A549 (cell line): Measurements from ENCODE around the gene TREH. TPM values are rescaled to one million over a fixed set of nuclear protein-coding genes. Genes with fewer than 3 reads are reported as not detected.

Experiments
- ATAC-seq, 2 experiments: fragments of 200-7000 bp in 1 of 2; fragments of >200 bp in 1 of 2; cut with Nextera tagmentation in 1 of 2; cut with Tn5 transposase in 1 of 2; 3 replicates each; pipeline versions ENCODE4 v1.8.0 to v1.9.1; 2018 to 2020; ENCODE audit warnings: mild to moderate bottlenecking in 1 of 2, moderate library complexity in 1 of 2
- CTCF ChIA-PET: fragments of 300-600 bp; sonication (Branson Sonifier 250); formaldehyde crosslinking; extraction: SDS; loops from one replicate; lab custom pipeline; 2021; ENCODE audit warnings: antibody characterized with exemption, inconsistent platforms; lab: Yijun Ruan, JAX
- POLR2A ChIA-PET: fragments of 350-600 bp; formaldehyde crosslinking; extraction: SDS; loops from one replicate; lab custom pipeline; 2021; ENCODE audit warnings: antibody characterized with exemption, inconsistent platforms; lab: Yijun Ruan, JAX
- DNase-seq, 2 experiments: peaks; one replicate each; pipeline versions ENCODE4 v3.0.0 to v3.0.0-alpha.2; 2011 to 2016; ENCODE audit warnings: low read depth in 1 of 2, low spot score in 1 of 2
- FAIRE-seq: peaks from 2 replicates; lab custom pipeline; 2011; peaks lifted over from hg19 to GRCh38; lab: Jason Lieb, UNC
- H3K27ac ChIP-seq, 2 experiments: fragments of >200 bp; sonication (Bioruptor Twin); formaldehyde crosslinking; 3 replicates each; pipeline ENCODE4 v1.5.1; 2016 to 2017
- H3K4me1 ChIP-seq: fragments of >200 bp; sonication (Bioruptor Twin); formaldehyde crosslinking; 3 replicates; pipeline ENCODE4 v1.6.1; 2016
- H3K4me2 ChIP-seq: fragments of >200 bp; sonication (Bioruptor Twin); formaldehyde crosslinking; 3 replicates; pipeline ENCODE4 v1.6.1; 2016
- H3K4me3 ChIP-seq: fragments of >200 bp; sonication (Bioruptor Twin); formaldehyde crosslinking; 3 replicates; pipeline ENCODE4 v1.5.1; 2016
- H3K9me3 ChIP-seq: fragments of >200 bp; sonication (Bioruptor Twin); formaldehyde crosslinking; 3 replicates; pipeline ENCODE4 v1.6.1; 2016
- CEBPB ChIP-seq, 2 experiments: fragments of >200 bp in 1 of 2; sonication (Bioruptor Twin) in 1 of 2; formaldehyde crosslinking in 1 of 2; IDR thresholded peaks; 2 replicates each; pipeline ENCODE4 v1.6.1; 2012 to 2016
- FOSL2 ChIP-seq, 2 experiments: fragments of 450-650 bp in 1 of 2; fragments of >200 bp in 1 of 2; sonication (Bioruptor Twin) in 1 of 2; formaldehyde crosslinking; IDR thresholded peaks; 2 replicates each; pipeline versions ENCODE4 v1.5.0 to v1.6.1; 2016 to 2020; ENCODE audit warnings: mild to moderate bottlenecking in 1 of 2, moderate library complexity in 1 of 2
- GATA3 ChIP-seq: IDR thresholded peaks from 2 replicates; pipeline ENCODE4 v1.6.1; 2012; ENCODE audit warnings: borderline replicate concordance
- HOXA7 ChIP-seq: fragments of 250-450 bp; sonication (Bioruptor Pico); IDR thresholded peaks from 2 replicates; pipeline ENCODE4 v1.5.0; 2020; ENCODE audit warnings: mild to moderate bottlenecking, moderate library complexity
- JUN ChIP-seq, 2 experiments: fragments of >200 bp; sonication (Bioruptor Twin); formaldehyde crosslinking; IDR thresholded peaks; 2 replicates in 1 of 2; 3 replicates in 1 of 2; pipeline ENCODE4 v1.6.1; 2016 to 2017
- KDM1A ChIP-seq: fragments of 200-600 bp; sonication (generic); IDR thresholded peaks from 2 replicates; pipeline ENCODE4 v1.6.1; 2016; ENCODE audit warnings: low read depth, mild to moderate bottlenecking
- MAFK ChIP-seq: fragments of 450-650 bp; IDR thresholded peaks from 2 replicates; pipeline ENCODE4 v1.6.1; 2014; ENCODE audit not compliant: partially characterized antibody
- MYC ChIP-seq: IDR thresholded peaks from 2 replicates; pipeline ENCODE4 v1.6.1; 2012; ENCODE audit warnings: mild to moderate bottlenecking, inconsistent platforms, low read length, improper control_type of control experiment, borderline replicate concordance
- PBX3 ChIP-seq: IDR thresholded peaks from 2 replicates; pipeline ENCODE4 v1.6.1; 2012
- PHF8 ChIP-seq: fragments of 200-600 bp; sonication (generic); IDR thresholded peaks from 2 replicates; pipeline ENCODE4 v1.6.1; 2016; ENCODE audit warnings: low read depth, mild to moderate bottlenecking, antibody characterized with exemption, moderate library complexity, borderline replicate concordance
- POLR2A ChIP-seq: IDR thresholded peaks from 2 replicates; pipeline ENCODE4 v1.6.1; 2012; ENCODE audit warnings: mild to moderate bottlenecking, low read length
- POLR2AphosphoS2 ChIP-seq: conservative IDR thresholded peaks from 2 replicates; pipeline ENCODE4 v1.6.1; 2012; ENCODE audit warnings: low read length, improper control_type of control experiment, inconsistent platforms
- RCOR1 ChIP-seq: fragments of 150-350 bp; IDR thresholded peaks from 2 replicates; pipeline ENCODE4 v1.6.1; 2014; ENCODE audit warnings: antibody characterized with exemption, low read length, low read depth
- SMC3 ChIP-seq: fragments of >200 bp; sonication (Bioruptor Twin); formaldehyde crosslinking; IDR thresholded peaks from 3 replicates; pipeline ENCODE4 v1.6.1; 2018; ENCODE audit warnings: inconsistent platforms
- TFCP2L1 ChIP-seq: fragments of 250-450 bp; sonication (Bioruptor Pico); IDR thresholded peaks from 2 replicates; pipeline ENCODE4 v1.5.0; 2021; ENCODE audit warnings: mild to moderate bottlenecking
- TP53 ChIP-seq: fragments of 250-450 bp; sonication (Bioruptor Pico); IDR thresholded peaks from 2 replicates; pipeline ENCODE4 v1.5.0; 2021; ENCODE audit warnings: mild to moderate bottlenecking, moderate library complexity
- ZC3H11A ChIP-seq: fragments of 450-650 bp; IDR thresholded peaks from 2 replicates; pipeline ENCODE4 v1.6.1; 2014; ENCODE audit warnings: antibody characterized with exemption, mild to moderate bottlenecking
- ZSCAN20 ChIP-seq: fragments of 250-450 bp; sonication (Bioruptor Pico); IDR thresholded peaks from 2 replicates; pipeline ENCODE4 v1.8.0; 2022; ENCODE audit warnings: mild to moderate bottlenecking, moderate library complexity
- WGBS: methylation state at CpG from one replicate; pipeline ENCODE4 v1.1.6; 2017; ENCODE audit errors: missing lambda C conversion rate; 5-methylcytosine and 5-hydroxymethylcytosine counted together
- polyA plus RNA-seq, 4 experiments: library from polyadenylated mRNA; depleted of rRNA in 3 of 4; stranded (reverse); fragments of >200 nt; fragmentation: RNase III in 1 of 4; extraction: RNeasy Plus Mini Kit Qiagen cat#74134 plus additional on column Dnase treatment in 1 of 4; gene quantifications; 2 replicates in 3 of 4; 3 replicates in 1 of 4; pipeline ENCODE4 v1.2.3, GENCODE V29; 2011 to 2017
- TF ChIP-seq, protein P1 (sequence below): fragments of 250-450 bp; sonication (Bioruptor Pico); IDR thresholded peaks from 2 replicates; pipeline ENCODE4 v1.5.0; 2020; ENCODE audit warnings: low read depth, mild to moderate bottlenecking, moderate library complexity
- TF ChIP-seq, protein P2 (sequence below): IDR thresholded peaks from 2 replicates; pipeline ENCODE4 v1.6.1; 2012; ENCODE audit warnings: low read depth, borderline replicate concordance

The TREH gene
- polyA plus RNA-seq, 2 of the 4 experiments (the other 2 are of a cell fraction): 0.06 TPM; not detected in 1

GRCh38 chr11:118643142-118643994 lies 36.1 kb downstream of the TREH start:
- Histone ChIP-seq H3K4me2 (no peak overlapping the region), H3K27ac (no peak overlapping the region), H3K9me3 (no peaks in the 10 kb centered on the region), H3K4me1 (no peaks in the 10 kb centered on the region), H3K4me3 (no peak overlapping the region)
- ChIA-PET CTCF (interaction anchor here (0.6 to 2.7 kb wide), 6 partner anchors 9 to 110 kb away, joined by 3 to 10 read pairs (median 4); no protein-coding TSS in a partner anchor), POLR2A (no interaction called here)
- ATAC-seq (no peak), DNase-seq (no peak), FAIRE-seq (no peak)
- no peak for TF ChIP-seq HOXA7
- TF ChIP-seq PHF8: no peak
- TF ChIP-seq, protein P1, sequence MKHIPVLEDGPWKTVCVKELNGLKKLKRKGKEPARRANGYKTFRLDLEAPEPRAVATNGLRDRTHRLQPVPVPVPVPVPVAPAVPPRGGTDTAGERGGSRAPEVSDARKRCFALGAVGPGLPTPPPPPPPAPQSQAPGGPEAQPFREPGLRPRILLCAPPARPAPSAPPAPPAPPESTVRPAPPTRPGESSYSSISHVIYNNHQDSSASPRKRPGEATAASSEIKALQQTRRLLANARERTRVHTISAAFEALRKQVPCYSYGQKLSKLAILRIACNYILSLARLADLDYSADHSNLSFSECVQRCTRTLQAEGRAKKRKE (CRISPR knock-in tag): no peak
- TF ChIP-seq PBX3: no peak
- no peak for TF ChIP-seq ZC3H11A
- no peak for TF ChIP-seq POLR2AphosphoS2
- WGBS: 76% methylated on average over 6 of the region's 11 CpGs

DNA sequence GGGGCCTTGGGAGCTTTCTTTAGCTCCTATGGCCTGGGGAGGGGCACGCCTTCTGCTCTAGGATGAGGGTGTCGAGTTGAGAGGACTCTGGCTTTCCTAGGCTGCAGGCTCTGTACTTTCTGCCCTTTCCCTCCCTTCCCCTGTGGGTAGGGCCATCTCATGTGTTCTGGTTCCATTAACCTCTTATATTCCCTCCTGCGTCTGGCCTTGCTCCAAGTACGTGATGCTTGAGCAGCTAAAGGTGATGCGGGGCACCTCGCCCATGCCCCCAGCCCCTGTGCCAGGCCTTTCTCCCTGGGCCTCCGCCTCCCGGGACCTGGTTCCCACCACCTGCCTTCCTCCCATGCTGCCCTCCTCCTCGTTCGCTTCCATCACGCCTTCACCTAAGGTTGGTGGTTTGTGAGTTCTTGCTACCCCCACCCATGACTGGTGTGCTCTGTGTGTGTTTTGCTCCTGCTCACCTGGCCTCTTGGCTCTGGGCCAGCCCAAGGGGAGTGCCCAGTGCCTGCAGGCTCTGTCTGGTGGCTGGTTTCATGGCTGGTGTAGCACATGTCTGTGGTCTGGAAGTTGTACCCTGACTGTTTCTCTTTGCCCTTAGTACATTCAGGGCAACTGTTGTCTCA lies 37.9 kb downstream of the TREH start:
- H3K4me1 ChIP-seq: peaks cover 2% of the 10 kb centered on the region; the same call in 2 of the 3 replicates
- TF ChIP-seq TP53 (CRISPR knock-in tag): no peak
- no peak for TF ChIP-seq POLR2A
- TF ChIP-seq KDM1A: no peak
- TF ChIP-seq ZSCAN20 (CRISPR knock-in tag): no peak
- no peak for TF ChIP-seq ZC3H11A
- TF ChIP-seq CEBPB (IDR thresholded peaks at IDR 0.05): no peak
- TF ChIP-seq GATA3: no peak
- TF ChIP-seq JUN (IDR thresholded peaks at IDR 0.05): no peak
- no peak for TF ChIP-seq TFCP2L1
- no peak for TF ChIP-seq FOSL2 (IDR thresholded peaks at IDR 0.05)
- no peak for TF ChIP-seq FOSL2 (CRISPR knock-in tag; IDR thresholded peaks at IDR 0.05)
- no peak for TF ChIP-seq MAFK
- TF ChIP-seq RCOR1: no peak
- no peak for TF ChIP-seq MYC
- TF ChIP-seq SMC3: no peak
- TF ChIP-seq, protein P2, sequence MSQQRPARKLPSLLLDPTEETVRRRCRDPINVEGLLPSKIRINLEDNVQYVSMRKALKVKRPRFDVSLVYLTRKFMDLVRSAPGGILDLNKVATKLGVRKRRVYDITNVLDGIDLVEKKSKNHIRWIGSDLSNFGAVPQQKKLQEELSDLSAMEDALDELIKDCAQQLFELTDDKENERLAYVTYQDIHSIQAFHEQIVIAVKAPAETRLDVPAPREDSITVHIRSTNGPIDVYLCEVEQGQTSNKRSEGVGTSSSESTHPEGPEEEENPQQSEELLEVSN: no peak
- TF ChIP-seq, all 56 proteins: peak for 0

More for the DNA sequence above, 37.9 kb downstream of the TREH start:
- no peak overlapping the region for H3K27ac ChIP-seq
- DNase-seq (no peak), FAIRE-seq (no peak), ATAC-seq (no peak)
- ChIA-PET POLR2A (no interaction called here), CTCF (interaction anchor here (0.9 to 2.2 kb wide), 4 partner anchors 15 to 48 kb away, joined by 3 to 7 read pairs (median 5); partner anchors contain the start of gene PHLDB1)
- H3K9me3 ChIP-seq: no peaks in the 10 kb centered on the region
- no peak overlapping the region for H3K4me2 ChIP-seq
- 83% methylated on average over 11 of the region's 11 CpGs for WGBS
- no peak overlapping the region for H3K4me3 ChIP-seq
